Measurements from ENCODE around the gene PROCA1. TPM values are rescaled to one million over a fixed set of nuclear protein-coding genes. Genes with fewer than 3 reads are reported as not detected.
"Not testable (repeated sequence)": the region's sequence is repeated elsewhere in the genome, so short reads cannot be mapped to it uniquely, and the experiment has no call there.

Gene PROCA1
- total and polyA plus RNA-seq, 7 donors = 0.54 to 2.3 (median 1.1) TPM; not detected in 1

- H3K27ac ChIP-seq = no peak overlapping the region
- TF ChIP-seq, protein P1, sequence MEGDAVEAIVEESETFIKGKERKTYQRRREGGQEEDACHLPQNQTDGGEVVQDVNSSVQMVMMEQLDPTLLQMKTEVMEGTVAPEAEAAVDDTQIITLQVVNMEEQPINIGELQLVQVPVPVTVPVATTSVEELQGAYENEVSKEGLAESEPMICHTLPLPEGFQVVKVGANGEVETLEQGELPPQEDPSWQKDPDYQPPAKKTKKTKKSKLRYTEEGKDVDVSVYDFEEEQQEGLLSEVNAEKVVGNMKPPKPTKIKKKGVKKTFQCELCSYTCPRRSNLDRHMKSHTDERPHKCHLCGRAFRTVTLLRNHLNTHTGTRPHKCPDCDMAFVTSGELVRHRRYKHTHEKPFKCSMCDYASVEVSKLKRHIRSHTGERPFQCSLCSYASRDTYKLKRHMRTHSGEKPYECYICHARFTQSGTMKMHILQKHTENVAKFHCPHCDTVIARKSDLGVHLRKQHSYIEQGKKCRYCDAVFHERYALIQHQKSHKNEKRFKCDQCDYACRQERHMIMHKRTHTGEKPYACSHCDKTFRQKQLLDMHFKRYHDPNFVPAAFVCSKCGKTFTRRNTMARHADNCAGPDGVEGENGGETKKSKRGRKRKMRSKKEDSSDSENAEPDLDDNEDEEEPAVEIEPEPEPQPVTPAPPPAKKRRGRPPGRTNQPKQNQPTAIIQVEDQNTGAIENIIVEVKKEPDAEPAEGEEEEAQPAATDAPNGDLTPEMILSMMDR (IDR thresholded peaks at IDR 0.05) = no peak
- TF ChIP-seq EP300 (IDR thresholded peaks at IDR 0.05) (no peak), POLR2AphosphoS5 (IDR thresholded peaks at IDR 0.05) (no peak), POLR2A (IDR thresholded peaks at IDR 0.05) (no peak)
- no peaks in the 10 kb centered on the region for H3K27me3 ChIP-seq
- H3K9me3 ChIP-seq = no peaks in the 10 kb centered on the region
- H3K4me3 ChIP-seq = no peak overlapping the region
- intact Hi-C loops (cut with DNase I) = no loop called here
- peaks cover 0 to 5% (median 4%) of the 10 kb centered on the region in 4 donors for H3K4me1 ChIP-seq
- no peak for DNase-seq
- H3K36me3 ChIP-seq = no peaks in the 10 kb centered on the region
- WGBS, 2 donors = 72 to 73% methylated on average over 22 of the region's 22 CpGs
Observed at GRCh38 chr17:28737770-28738679, 26.3 kb upstream of the PROCA1 start.

- TF ChIP-seq, protein P1 (IDR thresholded peaks at IDR 0.05) = no peak
- TF ChIP-seq EP300 (IDR thresholded peaks at IDR 0.05) (no peak), POLR2A (IDR thresholded peaks at IDR 0.05) (no peak), POLR2AphosphoS5 (IDR thresholded peaks at IDR 0.05) (no peak)
- 96 to 98% methylated on average over 12 of the region's 12 CpGs for WGBS, 2 donors
- no peaks in the 10 kb centered on the region for H3K27me3 ChIP-seq
- DNase-seq = no peak
- H3K27ac ChIP-seq = no peak overlapping the region
- intact Hi-C loops (cut with DNase I) = no loop called here
- H3K9me3 ChIP-seq = no peaks in the 10 kb centered on the region
- H3K36me3 ChIP-seq = no peaks in the 10 kb centered on the region
- no peaks in the 10 kb centered on the region for H3K4me1 ChIP-seq
- H3K4me3 ChIP-seq = no peak overlapping the region
Observed at GRCh38 chr17:28737316-28737715, 25.6 kb upstream of the PROCA1 start.

GRCh38 chr17:28735913-28736769, 24.5 kb upstream of the PROCA1 start:
- 92 to 95% methylated on average over 5 of the region's 8 CpGs for WGBS, 2 donors
- intact Hi-C loops (cut with DNase I); H3K4me1 ChIP-seq; H3K27ac ChIP-seq; H3K9me3 ChIP-seq; H3K36me3 ChIP-seq; H3K4me3 ChIP-seq; H3K27me3 ChIP-seq; DNase-seq: not testable (repeated sequence)

- Histone ChIP-seq H3K4me3 (no peak overlapping the region), H3K36me3 (no peaks in the 10 kb centered on the region), H3K27ac (no peak overlapping the region), H3K27me3 (no peaks in the 10 kb centered on the region), H3K4me1 (no peaks in the 10 kb centered on the region), H3K9me3 (no peaks in the 10 kb centered on the region)
- no peak for DNase-seq
- 80 to 86% methylated on average over 5 of the region's 5 CpGs for WGBS, 2 donors
- intact Hi-C loops (cut with DNase I) = no loop called here
- TF ChIP-seq, protein P1 (IDR thresholded peaks at IDR 0.05) = no peak
- TF ChIP-seq POLR2A (IDR thresholded peaks at IDR 0.05) (no peak), EP300 (IDR thresholded peaks at IDR 0.05) (no peak), POLR2AphosphoS5 (IDR thresholded peaks at IDR 0.05) (no peak)
Observed at GRCh38 chr17:28735242-28735722, 23.6 kb upstream of the PROCA1 start.

- no peak for DNase-seq
- H3K9me3 ChIP-seq = no peaks in the 10 kb centered on the region
- H3K36me3 ChIP-seq = no peaks in the 10 kb centered on the region
- H3K4me1 ChIP-seq = no peaks in the 10 kb centered on the region
- 89 to 92% methylated on average over 10 of the region's 10 CpGs for WGBS, 2 donors
- H3K27ac ChIP-seq = no peak overlapping the region
- intact Hi-C loops (cut with DNase I) = no loop called here
- no peaks in the 10 kb centered on the region for H3K27me3 ChIP-seq
- H3K4me3 ChIP-seq = no peak overlapping the region
- TF ChIP-seq, protein P1 (IDR thresholded peaks at IDR 0.05) = no peak
Observed at GRCh38 chr17:28734712-28735241, 23.1 kb upstream of the PROCA1 start.
